ENCODE results near the gene NUDC. TPM values are rescaled to one million over a fixed set of nuclear protein-coding genes. Genes with fewer than 3 reads are reported as not detected.

The NUDC gene
- total RNA-seq, 1 donor from 2014 or later, result 101 TPM

- H3K27me3 Mint-ChIP-seq, result no peaks in the 10 kb centered on the region
- H3K9me3 Mint-ChIP-seq (ENCODE audit: low read depth), result no peaks in the 10 kb centered on the region
- peaks cover 8% of the 10 kb centered on the region for H3K4me1 Mint-ChIP-seq (ENCODE audit: low read depth)
- H3K36me3 Mint-ChIP-seq (ENCODE audit: insufficient read depth), result peaks cover 22% of the 10 kb centered on the region
- TF ChIP-seq CTCF (IDR thresholded peaks at IDR 0.05; ENCODE audit: unreplicated experiment), result no peak
- H3K27ac Mint-ChIP-seq, result peak overlapping the region; percentile 72
- DNase-seq (ENCODE audit: low spot score, unreplicated experiment), result no peak
- H3K4me3 Mint-ChIP-seq (ENCODE audit: low read depth), result no peak overlapping the region
These were observed 27.3 kb upstream of the NUDC start for GRCh38 chr1:26894263-26894662.

- no peak for TF ChIP-seq CTCF (IDR thresholded peaks at IDR 0.05; ENCODE audit: unreplicated experiment)
- Mint-ChIP-seq H3K9me3 (ENCODE audit: low read depth) (no peaks in the 10 kb centered on the region), H3K36me3 (ENCODE audit: insufficient read depth) (peaks cover 20% of the 10 kb centered on the region), H3K4me3 (ENCODE audit: low read depth) (no peak overlapping the region), H3K4me1 (ENCODE audit: low read depth) (peaks cover 15% of the 10 kb centered on the region), H3K27ac (no peak overlapping the region), H3K27me3 (no peaks in the 10 kb centered on the region)
- DNase-seq (ENCODE audit: low spot score, unreplicated experiment), result no peak
These were observed 24.2 kb upstream of the NUDC start for GRCh38 chr1:26897351-26897750.

GRCh38 chr1:26900001-26900814 is 21.3 kb upstream of the NUDC start, which contains the start of gene GPATCH3:
Gene GPATCH3 (minus strand): TSS chr1:26900467. CDS start chr1:26900442, 25 bp downstream.
- TF ChIP-seq CTCF (IDR thresholded peaks at IDR 0.05; ENCODE audit: unreplicated experiment), result no peak
- Mint-ChIP-seq H3K36me3 (ENCODE audit: insufficient read depth) (peaks cover 8% of the 10 kb centered on the region), H3K27ac (peak within 1 kb of the TSS; percentile 97), H3K4me3 (ENCODE audit: low read depth) (peak within 1 kb of the TSS; percentile 87), H3K27me3 (no peaks in the 10 kb centered on the region), H3K4me1 (ENCODE audit: low read depth) (peaks cover 20% of the 10 kb centered on the region), H3K9me3 (ENCODE audit: low read depth) (no peaks in the 10 kb centered on the region)
- peak; percentile 85 for DNase-seq (ENCODE audit: low spot score, unreplicated experiment)

DNA sequence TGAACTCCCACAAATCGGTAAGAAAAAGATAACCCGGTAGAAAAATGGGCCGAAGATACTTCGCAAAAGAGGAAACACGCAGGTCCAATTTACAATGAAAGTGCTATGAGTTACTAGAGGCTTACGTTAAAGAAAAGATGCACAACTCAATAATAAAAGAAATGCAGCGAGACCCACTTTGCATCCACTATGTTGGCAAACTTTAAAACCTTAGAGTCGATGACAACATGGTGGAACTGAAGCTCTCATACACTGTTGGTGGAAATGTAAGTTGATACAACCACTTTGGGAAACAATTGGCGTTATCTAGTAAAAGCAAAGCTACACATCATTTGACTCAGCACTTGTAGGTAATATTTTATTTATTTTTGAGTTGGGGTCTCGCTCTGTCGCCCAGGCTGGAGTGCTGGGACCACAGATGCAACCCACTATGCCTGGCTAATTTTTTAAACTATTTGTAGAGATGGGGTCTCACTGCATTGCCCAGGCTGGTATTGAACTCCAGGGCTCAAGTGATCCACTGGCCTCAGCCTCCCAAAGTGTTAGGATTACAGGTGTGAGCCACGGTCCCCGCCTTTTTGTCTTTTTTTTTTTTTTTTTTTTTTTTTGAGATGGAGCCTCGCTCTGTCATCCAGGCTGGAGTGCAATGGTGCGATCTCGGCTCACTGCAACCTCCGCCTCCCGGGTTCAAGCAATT is 20.6 kb upstream of the NUDC start:
- no peaks in the 10 kb centered on the region for H3K27me3 Mint-ChIP-seq
- H3K4me1 Mint-ChIP-seq (ENCODE audit: low read depth), result peaks cover 20% of the 10 kb centered on the region
- H3K4me3 Mint-ChIP-seq (ENCODE audit: low read depth), result peak overlapping the region; percentile 87
- no peak for TF ChIP-seq CTCF (IDR thresholded peaks at IDR 0.05; ENCODE audit: unreplicated experiment)
- peak overlapping the region; percentile 97 for H3K27ac Mint-ChIP-seq
- no peaks in the 10 kb centered on the region for H3K9me3 Mint-ChIP-seq (ENCODE audit: low read depth)
- H3K36me3 Mint-ChIP-seq (ENCODE audit: insufficient read depth), result peaks cover 8% of the 10 kb centered on the region
- no peak for DNase-seq (ENCODE audit: low spot score, unreplicated experiment)

GRCh38 chr1:26907071-26907917 is 14.2 kb upstream of the NUDC start:
- no peaks in the 10 kb centered on the region for H3K9me3 Mint-ChIP-seq (ENCODE audit: low read depth)
- H3K36me3 Mint-ChIP-seq (ENCODE audit: insufficient read depth), result no peaks in the 10 kb centered on the region
- TF ChIP-seq CTCF (IDR thresholded peaks at IDR 0.05; ENCODE audit: unreplicated experiment), result no peak
- H3K27ac Mint-ChIP-seq, result no peak overlapping the region
- DNase-seq (ENCODE audit: low spot score, unreplicated experiment), result no peak
- no peak overlapping the region for H3K4me3 Mint-ChIP-seq (ENCODE audit: low read depth)
- peaks cover 36% of the 10 kb centered on the region for H3K4me1 Mint-ChIP-seq (ENCODE audit: low read depth)
- no peaks in the 10 kb centered on the region for H3K27me3 Mint-ChIP-seq
